Fibroblast of mammary gland (primary cell): Measurements from ENCODE around the gene FOXO1.

ENCODE experiments used
- DNase-seq: peaks from one replicate; pipeline ENCODE4 v3.0.0-alpha.2; 2010; ENCODE audit warnings: low read depth
- H3K4me3 ChIP-seq: 2 replicates; pipeline ENCODE4 v1.5.1; 2011; ENCODE audit warnings: low read depth, mild to moderate bottlenecking, low read length, moderate library complexity; ENCODE audit not compliant: control insufficient read depth
- TF ChIP-seq, protein P1 (sequence below): conservative IDR thresholded peaks from 2 replicates; pipeline ENCODE4 v1.5.1; 2011; ENCODE audit warnings: low read depth, low read length, inconsistent platforms; ENCODE audit not compliant: control insufficient read depth, insufficient read depth

FOXO1 gene

DNA sequence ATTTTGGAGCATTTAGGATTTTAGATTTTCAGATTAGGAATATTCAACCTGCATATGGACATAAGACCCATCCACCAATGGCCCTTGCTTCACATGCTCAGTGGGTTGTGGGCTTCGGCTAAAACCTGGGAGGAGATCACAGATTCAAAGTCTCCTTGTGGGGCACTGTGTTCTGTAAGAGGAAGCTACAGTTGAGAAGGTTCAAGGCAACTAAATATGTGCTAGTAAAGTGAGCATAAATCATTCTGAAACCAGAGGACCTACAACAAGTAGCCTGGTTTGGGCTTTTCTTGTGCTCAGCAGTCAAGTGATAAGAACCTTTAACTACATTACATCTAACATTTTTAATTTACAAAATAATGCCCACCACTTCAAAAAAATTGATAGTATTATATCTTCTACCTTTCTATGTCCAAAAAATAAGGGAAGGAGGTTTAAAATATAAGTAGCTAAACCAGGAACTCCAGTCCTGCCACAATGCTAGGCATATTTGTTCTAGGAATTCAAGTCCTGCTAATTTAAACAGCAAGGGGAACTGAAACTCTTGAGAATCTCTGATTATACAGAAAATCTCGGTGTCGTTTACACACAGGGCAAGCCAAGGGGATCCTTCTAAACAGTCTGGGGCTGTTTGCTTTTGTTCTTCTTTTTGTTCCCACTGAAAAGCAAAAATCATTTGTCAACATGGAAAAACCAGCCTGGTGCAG is 36.6 kb downstream of the FOXO1 start:
- H3K4me3 ChIP-seq, result no peak overlapping the region
- no peak for DNase-seq
- TF ChIP-seq, protein P1, sequence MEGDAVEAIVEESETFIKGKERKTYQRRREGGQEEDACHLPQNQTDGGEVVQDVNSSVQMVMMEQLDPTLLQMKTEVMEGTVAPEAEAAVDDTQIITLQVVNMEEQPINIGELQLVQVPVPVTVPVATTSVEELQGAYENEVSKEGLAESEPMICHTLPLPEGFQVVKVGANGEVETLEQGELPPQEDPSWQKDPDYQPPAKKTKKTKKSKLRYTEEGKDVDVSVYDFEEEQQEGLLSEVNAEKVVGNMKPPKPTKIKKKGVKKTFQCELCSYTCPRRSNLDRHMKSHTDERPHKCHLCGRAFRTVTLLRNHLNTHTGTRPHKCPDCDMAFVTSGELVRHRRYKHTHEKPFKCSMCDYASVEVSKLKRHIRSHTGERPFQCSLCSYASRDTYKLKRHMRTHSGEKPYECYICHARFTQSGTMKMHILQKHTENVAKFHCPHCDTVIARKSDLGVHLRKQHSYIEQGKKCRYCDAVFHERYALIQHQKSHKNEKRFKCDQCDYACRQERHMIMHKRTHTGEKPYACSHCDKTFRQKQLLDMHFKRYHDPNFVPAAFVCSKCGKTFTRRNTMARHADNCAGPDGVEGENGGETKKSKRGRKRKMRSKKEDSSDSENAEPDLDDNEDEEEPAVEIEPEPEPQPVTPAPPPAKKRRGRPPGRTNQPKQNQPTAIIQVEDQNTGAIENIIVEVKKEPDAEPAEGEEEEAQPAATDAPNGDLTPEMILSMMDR, result no peak

DNA sequence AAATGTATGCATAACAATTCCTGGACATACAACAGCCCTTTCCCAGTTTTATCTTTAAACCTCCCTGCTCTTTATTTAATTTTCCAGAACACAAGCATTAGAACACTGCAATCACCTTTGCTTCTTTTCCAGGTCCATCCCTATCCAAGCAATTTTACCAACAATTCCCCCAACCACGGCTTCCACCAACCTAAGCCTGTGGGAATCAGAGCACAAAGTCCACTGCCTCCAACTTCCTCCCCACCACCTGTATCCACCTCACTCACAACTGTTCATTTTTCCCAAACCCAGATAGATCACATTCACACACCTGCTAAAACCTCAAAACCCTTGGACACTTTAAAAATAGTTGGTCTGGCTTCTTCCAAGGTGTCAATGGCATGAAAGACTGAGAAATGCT is 39.5 kb downstream of the FOXO1 start:
- DNase-seq, result no peak
- H3K4me3 ChIP-seq, result no peak overlapping the region
- TF ChIP-seq, protein P1, result no peak

DNA sequence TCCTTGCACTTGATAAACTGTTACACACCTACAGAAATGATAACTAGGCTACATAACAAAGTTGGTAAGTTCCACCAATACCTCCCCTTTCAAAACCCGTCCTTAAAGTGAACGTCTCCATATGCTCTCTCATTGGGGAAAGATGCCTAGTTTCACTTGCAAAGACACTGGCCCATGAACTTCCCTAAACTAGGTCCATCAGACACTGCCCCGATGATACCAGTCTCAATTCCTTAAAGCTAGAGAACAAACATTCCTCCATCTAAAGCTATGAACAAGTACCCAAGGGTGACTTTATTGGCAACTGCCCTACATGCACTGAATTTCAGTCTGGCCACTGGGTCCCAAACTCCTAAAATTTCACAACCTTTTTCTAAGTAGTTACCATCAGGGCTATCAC is 39.9 kb downstream of the FOXO1 start:
- DNase-seq, result no peak
- H3K4me3 ChIP-seq, result no peak overlapping the region

DNA sequence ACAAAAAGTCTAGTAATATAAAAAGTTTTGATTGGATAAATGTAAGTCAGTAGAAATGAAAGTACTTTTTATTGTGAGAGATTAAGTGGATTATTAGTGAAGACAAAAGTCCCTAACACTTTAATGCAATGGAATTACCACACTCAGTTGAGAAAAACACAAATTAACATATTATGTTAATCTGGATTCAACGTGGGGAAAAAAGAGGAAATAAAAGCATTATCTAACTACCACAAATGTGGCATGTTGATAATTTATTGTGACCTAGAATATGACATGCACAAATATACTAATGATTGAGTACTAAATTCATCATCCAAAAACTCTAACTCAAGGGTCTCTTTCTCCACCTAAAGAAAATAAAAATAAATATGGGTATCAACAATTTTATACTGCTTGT is 41.5 kb downstream of the FOXO1 start:
- TF ChIP-seq, protein P1, result no peak
- no peak for DNase-seq
- H3K4me3 ChIP-seq, result no peak overlapping the region

More for the DNA sequence above, 39.9 kb downstream of the FOXO1 start:
- TF ChIP-seq, protein P1, result no peak

DNA sequence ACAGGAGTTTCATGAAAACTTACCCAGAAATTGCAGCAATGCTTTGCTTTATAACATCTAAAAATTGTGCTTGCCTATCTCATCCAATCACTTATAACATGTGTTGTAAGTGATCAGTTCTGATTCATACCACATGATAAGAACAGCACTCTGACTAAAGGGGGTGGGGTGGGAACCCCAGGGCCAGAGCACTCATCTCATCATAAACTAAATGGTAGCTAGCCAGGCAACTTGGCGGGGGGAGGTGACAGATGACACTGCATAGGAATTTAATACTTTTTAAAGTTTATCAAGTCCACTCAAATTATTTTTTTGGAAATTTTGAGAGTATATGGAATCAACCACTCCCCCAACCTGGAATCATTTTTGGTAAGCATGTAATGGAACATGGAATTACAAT is 42.1 kb downstream of the FOXO1 start:
- H3K4me3 ChIP-seq, result no peak overlapping the region
- peak; percentile 77 for DNase-seq
- TF ChIP-seq, protein P1, result no peak

DNA sequence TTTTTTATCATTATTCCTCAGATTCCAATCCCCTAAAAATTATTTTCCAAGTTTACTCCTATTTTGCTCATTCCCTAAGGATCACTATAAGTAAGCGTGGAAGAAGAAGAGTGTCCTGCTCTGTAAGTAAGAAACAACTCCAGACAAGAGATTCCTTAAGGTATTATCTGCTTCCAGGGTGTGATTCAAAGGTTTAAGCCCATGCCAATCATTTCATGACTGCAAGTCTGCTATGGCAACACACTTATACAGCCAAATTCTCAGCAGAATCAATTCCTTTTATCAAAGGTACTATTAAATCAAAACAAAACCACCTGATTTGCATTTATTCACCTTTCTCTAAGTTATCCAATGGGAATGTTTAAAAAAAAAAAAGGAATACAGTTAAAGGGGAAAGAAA is 43.7 kb downstream of the FOXO1 start:
- no peak for DNase-seq
- H3K4me3 ChIP-seq, result no peak overlapping the region
- TF ChIP-seq, protein P1, result no peak
